CD14-positive monocyte (primary cell): ENCODE measurements around the gene RINL. TPM values are rescaled to one million over a fixed set of nuclear protein-coding genes. Genes with fewer than 3 reads are reported as not detected.

Experiments used
- DNase-seq, 3 donors: peaks; one replicate each; pipeline ENCODE4 v3.0.0-alpha.2; 2011 to 2022
- H2AFZ ChIP-seq: 2 replicates; pipeline ENCODE4 v1.6.0; 2012; ENCODE audit warnings: mild to moderate bottlenecking, low read depth, low read length, inconsistent platforms; ENCODE audit not compliant: insufficient read depth, poor library complexity, severe bottlenecking
- H3K27ac ChIP-seq, 2 donors: 1 replicate in 1 of 2; 2 replicates in 1 of 2; pipeline ENCODE4 v1.5.1; 2012 to 2013; ENCODE audit warnings: low read length in 2 of 2, control low read depth in 1 of 2, inconsistent platforms in 1 of 2, low read depth in 1 of 2, mild to moderate bottlenecking in 1 of 2
- H3K27me3 ChIP-seq, 2 donors: one replicate each; pipeline versions ENCODE4 v1.6.0 to v1.6.1; 2011 to 2013; ENCODE audit warnings: low read length in 2 of 2; ENCODE audit not compliant: control insufficient read depth in 2 of 2, insufficient read depth in 2 of 2
- H3K36me3 ChIP-seq, 2 donors: replicated peaks in 1 of 2; 1 replicate in 1 of 2; 2 replicates in 1 of 2; pipeline versions ENCODE4 v1.5.1 to v1.6.1; 2012 to 2013; ENCODE audit warnings: low read length in 2 of 2, control low read depth in 1 of 2, inconsistent platforms in 1 of 2, mild to moderate bottlenecking in 1 of 2; ENCODE audit not compliant: insufficient read depth in 2 of 2, control insufficient read depth in 1 of 2
- H3K4me1 ChIP-seq, 2 donors: 1 replicate in 1 of 2; 2 replicates in 1 of 2; pipeline versions ENCODE4 v1.5.1 to v1.6.1; 2012 to 2013; ENCODE audit warnings: low read length in 2 of 2, control low read depth in 1 of 2, inconsistent platforms in 1 of 2, mild to moderate bottlenecking in 1 of 2, moderate library complexity in 1 of 2; ENCODE audit not compliant: insufficient read depth in 2 of 2, control insufficient read depth in 1 of 2
- H3K4me2 ChIP-seq: replicated peaks from 2 replicates; pipeline ENCODE3; 2012; ENCODE audit warnings: low read length, moderate library complexity, mild to moderate bottlenecking; ENCODE audit not compliant: poor library complexity, severe bottlenecking; ENCODE audit errors: extremely low read depth
- H3K4me3 ChIP-seq, 3 experiments: fragments of 200-600 bp in 1 of 3; sonication (generic) in 1 of 3; replicated peaks in 1 of 3; 1 replicate in 2 of 3; 2 replicates in 1 of 3; pipeline ENCODE4 v1.5.1; 2011 to 2013; ENCODE audit warnings: low read length in 3 of 3, mild to moderate bottlenecking in 3 of 3, control low read depth in 2 of 3, low read depth in 2 of 3, inconsistent platforms in 1 of 3, moderate library complexity in 1 of 3
- H3K79me2 ChIP-seq: 2 replicates; pipeline ENCODE4 v1.6.0; 2012; ENCODE audit warnings: mild to moderate bottlenecking, control low read depth, inconsistent platforms, low read length, moderate library complexity; ENCODE audit not compliant: insufficient read depth
- H3K9ac ChIP-seq: 2 replicates; pipeline ENCODE4 v1.6.0; 2017; ENCODE audit warnings: low read length, mild to moderate bottlenecking; ENCODE audit not compliant: insufficient read depth, poor library complexity, severe bottlenecking
- H3K9me3 ChIP-seq, 2 donors: replicated peaks in 1 of 2; 1 replicate in 1 of 2; 2 replicates in 1 of 2; pipeline versions ENCODE4 v1.5.1 to v1.6.1; 2012 to 2013; ENCODE audit warnings: low read length in 2 of 2, control low read depth in 1 of 2; ENCODE audit not compliant: control insufficient read depth in 1 of 2, insufficient read depth in 1 of 2
- H4K20me1 ChIP-seq: 2 replicates; pipeline ENCODE4 v1.6.0; 2012; ENCODE audit warnings: mild to moderate bottlenecking, low read length, control low read depth, moderate library complexity; ENCODE audit not compliant: insufficient read depth
- H3K27ac Mint-ChIP-seq, 7 donors: one replicate each; pipeline ENCODE4 v1.8.0; 2020; ENCODE audit warnings: mild to moderate bottlenecking in 7 of 7, mixed read lengths in 7 of 7, moderate library complexity in 6 of 7, inconsistent platforms in 2 of 7
- H3K27me3 Mint-ChIP-seq, 3 donors: one replicate each; pipeline ENCODE4 v1.8.0; 2021 to 2022; ENCODE audit warnings: low read depth in 3 of 3, mild to moderate bottlenecking in 3 of 3, mixed read lengths in 3 of 3, moderate library complexity in 3 of 3, inconsistent platforms in 1 of 3
- H3K36me3 Mint-ChIP-seq, 2 donors: one replicate each; pipeline ENCODE4 v1.8.0; 2020; ENCODE audit warnings: mixed read lengths in 2 of 2, inconsistent platforms in 1 of 2, mild to moderate bottlenecking in 1 of 2
- H3K4me1 Mint-ChIP-seq: one replicate; pipeline ENCODE4 v1.8.0; 2020; ENCODE audit warnings: mild to moderate bottlenecking, mixed read lengths
- H3K4me3 Mint-ChIP-seq, 2 donors: one replicate each; pipeline ENCODE4 v1.8.0; 2020; ENCODE audit warnings: mild to moderate bottlenecking in 2 of 2, mixed read lengths in 2 of 2, moderate library complexity in 1 of 2
- H3K9me3 Mint-ChIP-seq, 7 donors: one replicate each; pipeline ENCODE4 v1.8.0; 2020 to 2022; ENCODE audit warnings: mixed read lengths in 7 of 7, mild to moderate bottlenecking in 6 of 7, moderate library complexity in 6 of 7, inconsistent platforms in 2 of 7
- WGBS: methylation state at CpG from one replicate; pipeline ENCODE4 v1.1.5; 2013; ENCODE audit warnings: missing lambda C conversion rate; ENCODE audit not compliant: insufficient coverage; 5-methylcytosine and 5-hydroxymethylcytosine counted together
- intact Hi-C, 2 donors: fragments of 100-400 bp; cut with micrococcal nuclease; formaldehyde crosslinking; loops; one replicate each; pipeline versions ENCODE4 v1.15.0 to v1.15.1; 2023
- polyA plus RNA-seq, 3 donors: library from polyadenylated mRNA; depleted of rRNA in 1 of 3; unstranded in 2 of 3; stranded (reverse) in 1 of 3; fragments of 300-500 nt in 2 of 3; fragments of >200 nt in 1 of 3; fragmentation: Illumina TruSeq in 2 of 3; gene quantifications; 1 replicate in 2 of 3; 2 replicates in 1 of 3; pipeline ENCODE4 v1.2.3, GENCODE V29; 2012 to 2021
- TF ChIP-seq, protein P1 (sequence below): fragments of 200-600 bp; IDR thresholded peaks from one replicate; pipeline ENCODE4 v1.8.0; 2022; ENCODE audit warnings: antibody characterized with exemption, mild to moderate bottlenecking

Gene RINL
- polyA plus RNA-seq, 3 donors, result 4.1 to 13.5 (median 7.2) TPM

DNA sequence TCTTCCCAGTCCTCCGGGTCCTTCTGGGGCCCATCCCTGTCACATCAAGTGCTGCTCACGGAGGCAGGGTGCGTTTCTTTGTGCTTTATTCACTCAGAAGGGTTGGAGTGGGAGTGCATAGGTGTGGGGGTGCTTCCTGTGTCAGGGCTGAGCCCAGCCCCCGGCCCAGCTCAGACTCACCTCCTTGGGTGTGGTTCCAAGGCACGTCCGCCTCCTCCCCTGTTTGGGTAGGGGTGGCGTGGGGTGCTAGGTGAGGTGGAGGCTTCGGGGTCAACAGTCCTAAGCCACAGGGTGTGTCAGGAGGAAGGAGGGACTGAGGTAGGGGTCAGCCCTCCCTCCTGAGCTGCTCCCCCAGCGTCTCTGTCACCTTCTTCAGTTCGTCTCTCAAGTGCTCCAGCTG is 30.8 kb upstream of the RINL start:
- TF ChIP-seq, protein P1, sequence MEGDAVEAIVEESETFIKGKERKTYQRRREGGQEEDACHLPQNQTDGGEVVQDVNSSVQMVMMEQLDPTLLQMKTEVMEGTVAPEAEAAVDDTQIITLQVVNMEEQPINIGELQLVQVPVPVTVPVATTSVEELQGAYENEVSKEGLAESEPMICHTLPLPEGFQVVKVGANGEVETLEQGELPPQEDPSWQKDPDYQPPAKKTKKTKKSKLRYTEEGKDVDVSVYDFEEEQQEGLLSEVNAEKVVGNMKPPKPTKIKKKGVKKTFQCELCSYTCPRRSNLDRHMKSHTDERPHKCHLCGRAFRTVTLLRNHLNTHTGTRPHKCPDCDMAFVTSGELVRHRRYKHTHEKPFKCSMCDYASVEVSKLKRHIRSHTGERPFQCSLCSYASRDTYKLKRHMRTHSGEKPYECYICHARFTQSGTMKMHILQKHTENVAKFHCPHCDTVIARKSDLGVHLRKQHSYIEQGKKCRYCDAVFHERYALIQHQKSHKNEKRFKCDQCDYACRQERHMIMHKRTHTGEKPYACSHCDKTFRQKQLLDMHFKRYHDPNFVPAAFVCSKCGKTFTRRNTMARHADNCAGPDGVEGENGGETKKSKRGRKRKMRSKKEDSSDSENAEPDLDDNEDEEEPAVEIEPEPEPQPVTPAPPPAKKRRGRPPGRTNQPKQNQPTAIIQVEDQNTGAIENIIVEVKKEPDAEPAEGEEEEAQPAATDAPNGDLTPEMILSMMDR, result no peak
- no peak overlapping the region for H3K4me2 ChIP-seq
- DNase-seq, result no peak
- WGBS, result 71% methylated on average over 1 of the region's 10 CpGs
- no peaks in the 10 kb centered on the region for H4K20me1 ChIP-seq
- H3K27ac ChIP-seq, result no peak overlapping the region
- Mint-ChIP-seq H3K27me3 (peaks cover 0 to 6% (median 0%) of the 10 kb centered on the region in 3 donors), H3K9me3 (peaks cover 0 to 5% (median 0%) of the 10 kb centered on the region in 7 donors), H3K27ac (peak overlapping the region in 5 of 7 donors; percentile 4 to 85 (median 28)), H3K4me3 (no peak overlapping the region), H3K4me1 (peaks cover 3% of the 10 kb centered on the region), H3K36me3 (peaks cover 39 to 53% of the 10 kb centered on the region in 2 donors)
- H3K9ac ChIP-seq, result no peak overlapping the region
- no peak overlapping the region for H3K4me3 ChIP-seq
- H3K9me3 ChIP-seq, result no peaks in the 10 kb centered on the region
- intact Hi-C loops, result no loop called here
- H3K27me3 ChIP-seq, result no peaks in the 10 kb centered on the region
- H3K36me3 ChIP-seq, result peaks cover 42 to 45% of the 10 kb centered on the region in 2 donors
- no peak overlapping the region for H2AFZ ChIP-seq
- no peaks in the 10 kb centered on the region for H3K4me1 ChIP-seq
- H3K79me2 ChIP-seq, result no peaks in the 10 kb centered on the region

DNA sequence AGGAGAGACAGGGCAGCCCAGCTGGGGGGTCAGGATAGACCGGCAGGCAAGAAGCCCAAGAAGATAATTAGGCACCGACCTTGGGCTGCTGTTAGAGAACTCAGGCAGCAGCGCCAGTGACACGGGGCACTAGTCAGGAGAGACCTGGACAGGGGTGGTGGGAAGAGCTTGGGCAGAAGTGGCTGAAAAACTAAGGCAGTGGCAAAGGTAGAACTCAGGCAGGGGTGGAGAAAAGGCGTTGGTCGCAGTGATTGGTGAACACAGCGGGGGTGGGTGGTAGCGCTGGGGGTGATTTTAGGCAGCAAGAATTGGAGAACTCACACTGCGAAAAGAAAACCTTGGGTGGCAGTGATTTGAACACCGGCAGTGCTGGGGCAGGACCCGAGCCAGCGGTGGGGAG is 29.6 kb upstream of the RINL start:
- H3K27me3 ChIP-seq, result no peaks in the 10 kb centered on the region
- H3K36me3 ChIP-seq, result peaks cover 42 to 45% of the 10 kb centered on the region in 2 donors
- no peak overlapping the region for H3K9ac ChIP-seq
- peaks cover 43 to 58% of the 10 kb centered on the region in 2 donors for H3K36me3 Mint-ChIP-seq
- peaks cover 3% of the 10 kb centered on the region for H3K79me2 ChIP-seq
- no peaks in the 10 kb centered on the region for H3K9me3 ChIP-seq
- H3K4me3 ChIP-seq, result no peak overlapping the region
- TF ChIP-seq, protein P1, result no peak
- 95% methylated on average over 12 of the region's 12 CpGs for WGBS
- H2AFZ ChIP-seq, result no peak overlapping the region
- no peak for DNase-seq
- no peaks in the 10 kb centered on the region for H3K4me1 Mint-ChIP-seq
- H3K4me3 Mint-ChIP-seq, result no peak overlapping the region
- H3K27me3 Mint-ChIP-seq, result peaks cover 0 to 6% (median 0%) of the 10 kb centered on the region in 3 donors
- no peak overlapping the region for H3K4me2 ChIP-seq
- no peak overlapping the region for H3K27ac ChIP-seq
- peaks cover 0 to 5% (median 0%) of the 10 kb centered on the region in 7 donors for H3K9me3 Mint-ChIP-seq
- no peaks in the 10 kb centered on the region for H4K20me1 ChIP-seq
- H3K4me1 ChIP-seq, result no peaks in the 10 kb centered on the region
- intact Hi-C loops, result no loop called here
- peak overlapping the region in 2 of 7 donors; percentile 42 to 76 for H3K27ac Mint-ChIP-seq
